PC-3 (cell line): Measurements from ENCODE around the gene LGR4. TPM values are rescaled to one million over a fixed set of nuclear protein-coding genes. Genes with fewer than 3 reads are reported as not detected.
A peak's percentile ranks its signal among the peaks of the same experiment; 100 is the strongest.

Experiments
- ATAC-seq: fragments of 200-7000 bp; cut with Tn5 transposase; 2 replicates; pipeline ENCODE4 v1.9.1; 2020; ENCODE audit warnings: mild to moderate bottlenecking, moderate library complexity
- BruUV-seq: library from RNA; stranded (reverse); fragments of 400-500 nt; replicated peaks from 2 replicates; lab custom pipeline; 2021; lab: Mats Ljungman, UMichigan
- CTCF ChIA-PET: fragments of 300-600 bp; sonication (Branson Sonifier 250); formaldehyde crosslinking; loops from one replicate; lab custom pipeline; 2022; ENCODE audit warnings: antibody characterized with exemption; lab: Charles Lee
- POLR2A ChIA-PET: fragments of 300-600 bp; sonication (Branson Sonifier 250); formaldehyde crosslinking; loops from one replicate; lab custom pipeline; 2022; ENCODE audit warnings: antibody characterized with exemption; ENCODE audit not compliant: unreplicated experiment; lab: Charles Lee
- DNase-seq: peaks from one replicate; pipeline ENCODE4 v3.0.0-alpha.2; 2015
- H2AFZ ChIP-seq: fragments of 300-600 bp; sonication (generic); 2 replicates; pipeline ENCODE4 v1.6.0; 2016; ENCODE audit warnings: antibody characterized with exemption, low read length
- H3F3A ChIP-seq: fragments of 300-600 bp; sonication (generic); one replicate; pipeline ENCODE4 v1.6.0; 2017; ENCODE audit warnings: antibody characterized with exemption, low read length, control low read depth, mild to moderate bottlenecking; ENCODE audit not compliant: unreplicated experiment
- H3K27ac ChIP-seq: fragments of 300-600 bp; sonication (generic); 2 replicates; pipeline ENCODE4 v1.5.1; 2016; ENCODE audit warnings: mild to moderate bottlenecking, low read length
- H3K27me3 ChIP-seq: fragments of 300-600 bp; sonication (generic); 2 replicates; pipeline ENCODE4 v1.6.1; 2016; ENCODE audit warnings: low read length, mixed read lengths
- H3K36me3 ChIP-seq: fragments of 300-600 bp; sonication (generic); 2 replicates; pipeline ENCODE4 v1.6.1; 2016; ENCODE audit warnings: low read depth, mixed run types, low read length, mixed read lengths
- H3K4me1 ChIP-seq: fragments of 300-600 bp; sonication (generic); 2 replicates; pipeline ENCODE4 v1.5.1; 2016; ENCODE audit warnings: low read length; ENCODE audit not compliant: insufficient read depth
- H3K4me2 ChIP-seq: fragments of 300-600 bp; sonication (generic); 2 replicates; pipeline ENCODE4 v1.6.0; 2016; ENCODE audit warnings: low read length
- H3K4me3 ChIP-seq: fragments of 300-600 bp; sonication (generic); 2 replicates; pipeline ENCODE4 v1.5.1; 2016; ENCODE audit warnings: mild to moderate bottlenecking, low read length, mixed read lengths
- H3K79me2 ChIP-seq: fragments of 300-600 bp; sonication (generic); 2 replicates; pipeline ENCODE4 v1.6.1; 2017; ENCODE audit warnings: low read length, mixed read lengths
- H3K9ac ChIP-seq: fragments of 300-600 bp; sonication (generic); 2 replicates; pipeline ENCODE4 v1.6.0; 2016; ENCODE audit warnings: mild to moderate bottlenecking, low read length
- H3K9me2 ChIP-seq: fragments of 300-600 bp; sonication (generic); replicated peaks from 2 replicates; pipeline ENCODE4 v1.6.1; 2016; ENCODE audit warnings: mixed run types, low read length, mixed read lengths
- H3K9me3 ChIP-seq: fragments of 300-600 bp; sonication (generic); 2 replicates; pipeline ENCODE4 v1.6.1; 2016; ENCODE audit warnings: low read length, mixed read lengths
- H4K20me1 ChIP-seq: fragments of 300-600 bp; sonication (generic); 2 replicates; pipeline ENCODE4 v1.6.1; 2016; ENCODE audit warnings: low read length, mixed read lengths
- CTCF ChIP-seq: fragments of 300-600 bp; sonication (generic); conservative IDR thresholded peaks from 2 replicates; pipeline ENCODE4 v1.5.1; 2017; ENCODE audit warnings: antibody characterized with exemption, low read depth, mild to moderate bottlenecking, low read length
- EZH2 ChIP-seq: fragments of 300-600 bp; sonication (generic); IDR thresholded peaks from one replicate; pipeline ENCODE4 v1.6.1; 2017; ENCODE audit warnings: antibody characterized with exemption, mild to moderate bottlenecking, low read length; ENCODE audit not compliant: unreplicated experiment
- EZH2phosphoT487 ChIP-seq: fragments of 300-600 bp; sonication (generic); IDR thresholded peaks from 2 replicates; pipeline ENCODE4 v1.6.1; 2018; ENCODE audit warnings: mild to moderate bottlenecking, antibody characterized with exemption, low read length, borderline replicate concordance
- intact Hi-C: fragments of 100-400 bp; cut with micrococcal nuclease; formaldehyde crosslinking; loops from 2 replicates; pipeline ENCODE4 v1.9.0; 2023
- total RNA-seq: library from RNA; depleted of rRNA; stranded (reverse); fragments of >200 nt; gene quantifications from 2 replicates; pipeline ENCODE4 v1.2.3, GENCODE V29; 2014

The LGR4 gene
- total RNA-seq, 1 experiment from 2014 or later, result 13.5 TPM

DNA sequence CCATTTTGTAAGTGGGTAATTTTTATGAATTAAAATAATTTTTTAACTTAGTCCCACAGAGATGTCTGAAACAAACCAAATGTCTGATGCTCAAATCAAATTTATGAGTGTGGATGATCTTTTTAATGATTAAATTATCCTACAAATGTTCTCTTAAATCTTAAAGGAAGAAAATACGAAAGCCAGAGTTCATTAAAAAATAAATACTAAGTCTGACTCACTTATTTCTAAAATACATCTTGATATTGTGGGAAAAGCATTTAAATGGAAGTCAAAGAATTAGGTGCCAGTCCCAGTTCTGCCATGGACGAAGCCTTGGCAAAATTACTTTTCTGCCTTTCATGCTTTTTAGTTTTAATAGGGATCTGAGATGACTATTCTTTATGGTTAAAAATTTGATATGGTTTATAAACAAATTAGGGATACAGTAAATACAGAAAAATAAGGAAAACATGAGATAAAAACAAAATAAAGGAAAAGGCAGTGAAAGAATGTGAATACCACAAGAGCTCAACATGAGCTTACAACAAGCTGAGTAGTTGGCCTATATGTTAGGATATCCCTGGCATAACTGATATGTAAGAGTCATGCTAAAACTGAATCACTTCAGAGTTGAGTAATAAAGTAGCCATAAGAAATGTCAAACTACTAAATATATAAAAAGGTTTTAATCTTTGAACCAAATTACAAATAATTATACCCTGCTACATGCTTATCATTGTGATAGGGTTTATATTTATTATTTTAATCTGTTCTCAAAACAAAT, 118.8 kb downstream of the LGR4 start:
- intact Hi-C loops, result no loop called here
- Histone ChIP-seq H3K27me3 (no peaks in the 10 kb centered on the region), H3F3A (no peaks in the 10 kb centered on the region), H3K79me2 (no peaks in the 10 kb centered on the region), H3K9ac (no peak overlapping the region), H3K4me1 (0 out of 2 replicates have a peak, but pooled peaks cover under 1% of the 10 kb centered on the region), H3K4me3 (no peak overlapping the region), H4K20me1 (no peaks in the 10 kb centered on the region), H2AFZ (no peak overlapping the region), H3K36me3 (no peaks in the 10 kb centered on the region), H3K4me2 (no peak overlapping the region), H3K9me2 (no peaks in the 10 kb centered on the region), H3K9me3 (no peaks in the 10 kb centered on the region), H3K27ac (no peak overlapping the region)
- ATAC-seq, result no peak
- no peak for DNase-seq
- no peak for TF ChIP-seq EZH2
- TF ChIP-seq CTCF, result no peak
- no peak for TF ChIP-seq EZH2phosphoT487
- CTCF ChIA-PET, result no interaction called here
- POLR2A ChIA-PET, result interaction anchor here (0.7 kb wide), 1 partner anchor 49 kb away, joined by 6 read pairs; no protein-coding TSS in a partner anchor
- no TSS peak for BruUV-seq

DNA sequence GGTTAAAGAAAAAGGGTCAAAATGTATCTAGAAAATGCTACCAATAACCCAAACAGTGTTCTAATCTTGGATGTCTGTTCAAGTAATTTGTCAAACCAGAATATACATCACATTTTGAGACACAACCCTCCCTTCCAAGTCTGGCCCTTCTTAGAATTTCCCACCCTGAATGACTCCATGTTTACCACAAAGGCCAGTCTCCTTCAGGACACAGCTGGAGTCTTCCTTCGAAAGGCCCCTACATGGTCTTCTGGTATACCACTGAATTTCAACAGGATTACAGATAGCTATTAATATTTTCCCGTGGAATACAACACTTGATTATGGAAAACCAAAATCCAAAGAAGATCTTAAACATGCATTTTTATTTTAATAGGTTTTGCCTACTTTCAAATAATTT, 119.8 kb downstream of the LGR4 start:
- Histone ChIP-seq H2AFZ (no peak overlapping the region), H3K27me3 (no peaks in the 10 kb centered on the region), H3K4me2 (no peak overlapping the region), H3K9me3 (no peaks in the 10 kb centered on the region), H3K27ac (no peak overlapping the region), H4K20me1 (no peaks in the 10 kb centered on the region), H3K36me3 (no peaks in the 10 kb centered on the region), H3K79me2 (no peaks in the 10 kb centered on the region), H3K4me3 (no peak overlapping the region), H3K9ac (no peak overlapping the region), H3K4me1 (peaks cover 8% of the 10 kb centered on the region; the same call in 1 of the 2 replicates), H3K9me2 (no peaks in the 10 kb centered on the region), H3F3A (no peaks in the 10 kb centered on the region)
- DNase-seq (no peak), ATAC-seq (no peak)
- TF ChIP-seq EZH2phosphoT487, result no peak
- TF ChIP-seq CTCF, result no peak
- no peak for TF ChIP-seq EZH2
- POLR2A ChIA-PET, result no interaction called here
- intact Hi-C loops, result no loop called here
- no TSS peak for BruUV-seq
- CTCF ChIA-PET, result no interaction called here

- H3K4me1 ChIP-seq, result peaks cover 14% of the 10 kb centered on the region
- H3K79me2 ChIP-seq, result no peaks in the 10 kb centered on the region
- no TSS peak for BruUV-seq
- POLR2A ChIA-PET, result no interaction called here
- 0 out of 2 replicates have a peak, but pooled peaks cover 3% of the 10 kb centered on the region for H3K36me3 ChIP-seq
- H4K20me1 ChIP-seq, result no peaks in the 10 kb centered on the region; the same call in 1 of the 2 replicates
- H3K4me2 ChIP-seq, result no peak overlapping the region
- H3K27me3 ChIP-seq, result no peaks in the 10 kb centered on the region
- H3K27ac ChIP-seq, result no peak overlapping the region
- no peak for TF ChIP-seq EZH2phosphoT487
- TF ChIP-seq EZH2, result no peak
- no peak for TF ChIP-seq CTCF
- no peaks in the 10 kb centered on the region for H3K9me3 ChIP-seq
- H3K9ac ChIP-seq, result no peak overlapping the region
- intact Hi-C loops, result loop anchor here (1.0 kb wide), 1 partner anchor 149 kb away; no protein-coding TSS in a partner anchor
- no peaks in the 10 kb centered on the region for H3K9me2 ChIP-seq
- H3F3A ChIP-seq, result no peaks in the 10 kb centered on the region
- no peak overlapping the region for H2AFZ ChIP-seq
- CTCF ChIA-PET, result interaction anchor here (0.7 kb wide), 1 partner anchor 879 kb away, joined by 4 read pairs; no protein-coding TSS in a partner anchor
- H3K4me3 ChIP-seq, result no peak overlapping the region
- ATAC-seq (0 out of 2 replicates have a peak, but pooled peaks have one; percentile 7), DNase-seq (no peak)
These were observed 122.1 kb downstream of the LGR4 start for GRCh38 chr11:27350511-27350910.
